CD4-positive, alpha-beta T cell treated with Interleukin-6 for 4 hours (primary cell): Measurements from ENCODE around the gene CIC.
"Not testable (repeated sequence)": the region's sequence is repeated elsewhere in the genome, so short reads cannot be mapped to it uniquely, and the experiment has no call there.

ENCODE experiments used
- DNase-seq: peaks from one replicate; pipeline ENCODE4 v3.0.0-alpha.2; 2020; ENCODE audit warnings: mixed read lengths

CIC gene

DNA sequence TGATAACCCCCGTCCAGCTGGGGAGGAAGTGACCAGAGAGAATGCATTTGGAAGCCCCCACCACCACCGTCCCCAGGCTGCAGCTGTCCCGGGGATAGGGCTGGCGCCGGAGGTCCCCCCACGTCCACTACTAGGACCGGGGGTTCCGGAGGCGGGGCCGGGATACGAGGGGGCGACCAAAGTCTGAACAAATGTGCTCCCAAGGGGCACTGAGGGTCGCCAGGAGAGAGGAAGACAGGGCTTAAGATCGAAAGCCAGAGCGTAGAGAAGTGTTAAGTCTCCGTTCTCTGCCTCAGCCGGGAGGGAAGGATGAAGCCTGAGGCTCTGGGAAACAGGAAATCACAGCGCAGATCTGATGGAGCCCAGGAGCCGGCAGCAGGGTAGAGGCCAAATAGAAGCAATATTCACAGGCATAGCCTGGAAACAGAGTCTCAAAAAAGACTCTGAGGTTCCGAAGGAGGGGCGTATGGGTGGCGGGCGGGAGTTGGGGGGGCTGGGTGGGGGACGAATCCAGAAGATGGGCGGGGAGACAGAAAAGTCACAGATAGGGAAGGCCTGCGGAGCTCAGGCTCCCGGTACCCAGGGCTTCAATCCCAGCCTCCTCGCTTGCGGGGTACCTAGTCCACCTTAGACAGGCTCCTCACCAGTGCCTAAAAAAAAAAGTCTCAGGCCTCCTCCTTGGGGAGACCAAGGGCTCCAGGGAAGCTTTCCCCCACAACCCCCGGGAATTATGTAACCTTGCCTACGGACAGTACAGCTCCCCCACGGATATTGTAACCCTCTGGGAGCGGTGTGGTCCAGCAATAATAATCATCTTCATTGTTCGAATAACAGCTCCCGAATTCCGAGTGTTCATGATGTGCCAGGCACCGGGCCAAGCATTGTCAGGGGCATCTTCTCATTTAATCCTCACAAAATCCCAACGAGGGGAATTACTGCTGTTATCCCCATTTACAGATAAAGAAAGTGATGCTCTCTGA is 13.0 kb upstream of the CIC start:
- DNase-seq: no peak

GRCh38 chr19:42257842-42258241 is 11.2 kb upstream of the CIC start:
- DNase-seq: not testable (repeated sequence)

DNA sequence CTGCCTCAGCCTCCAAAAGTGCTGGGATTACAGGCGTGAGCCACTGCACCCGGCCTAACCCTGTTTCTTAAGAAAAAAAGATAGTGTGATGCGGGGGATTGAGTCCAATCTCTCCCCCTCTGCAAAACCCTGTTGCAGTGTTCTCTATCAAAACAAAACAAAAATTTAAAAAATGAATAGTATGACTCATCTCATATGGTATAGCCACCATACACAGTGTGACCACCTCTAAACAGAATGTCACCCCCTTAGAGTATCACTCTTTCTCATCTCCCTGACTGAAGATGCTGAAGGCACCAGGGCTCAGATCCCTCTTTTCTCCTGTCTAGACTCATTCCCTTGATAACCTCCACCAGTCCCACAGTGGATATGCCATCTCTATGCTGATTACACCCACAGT is 7.3 kb upstream of the CIC start:
- DNase-seq: no peak

GRCh38 chr19:42266105-42266504 is 2.9 kb upstream of the CIC start:
- DNase-seq: not testable (repeated sequence)

GRCh38 chr19:42266928-42267603 is 2.0 kb upstream of the CIC start:
- DNase-seq: not testable (repeated sequence)

GRCh38 chr19:42267644-42268141 is 1.4 kb upstream of the CIC start:
- no peak for DNase-seq

DNA sequence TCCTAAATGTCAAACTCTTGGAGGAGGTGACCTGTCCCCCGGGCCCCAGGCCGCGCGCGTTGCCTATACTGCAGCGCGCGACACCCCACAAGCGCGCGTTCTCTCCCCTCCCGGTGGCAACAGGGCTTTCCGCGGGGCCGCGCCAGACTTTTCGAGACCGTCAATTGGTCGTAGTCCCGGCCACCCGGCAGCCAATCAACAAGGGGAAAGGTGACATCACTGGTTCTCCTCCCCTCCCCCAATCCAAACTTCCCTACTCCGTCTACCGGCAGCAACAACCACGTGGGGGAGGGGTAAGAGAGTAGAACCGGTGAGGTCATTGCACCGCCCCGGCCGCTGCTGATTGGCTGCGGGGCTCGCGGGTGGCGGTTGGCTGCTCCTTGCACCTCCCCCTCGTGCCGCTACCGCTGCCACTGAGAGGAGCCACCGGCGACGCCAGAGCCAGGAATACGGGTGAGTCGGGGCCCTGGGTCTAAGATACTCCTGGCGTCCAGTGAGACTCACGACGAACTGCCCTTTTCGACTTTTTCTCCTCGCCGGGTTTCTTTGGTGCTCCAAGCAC is 829 bp upstream of the CIC start:
- peak; percentile 99 for DNase-seq

- DNase-seq: no peak
These were observed 660 bp downstream of the CIC start for GRCh38 chr19:42269478-42270345.

- DNase-seq: peak; percentile 73
These were observed 1.4 kb downstream of the CIC start for GRCh38 chr19:42270346-42271044.

- DNase-seq: no peak
These were observed 2.0 kb downstream of the CIC start for GRCh38 chr19:42271045-42271419.

DNA sequence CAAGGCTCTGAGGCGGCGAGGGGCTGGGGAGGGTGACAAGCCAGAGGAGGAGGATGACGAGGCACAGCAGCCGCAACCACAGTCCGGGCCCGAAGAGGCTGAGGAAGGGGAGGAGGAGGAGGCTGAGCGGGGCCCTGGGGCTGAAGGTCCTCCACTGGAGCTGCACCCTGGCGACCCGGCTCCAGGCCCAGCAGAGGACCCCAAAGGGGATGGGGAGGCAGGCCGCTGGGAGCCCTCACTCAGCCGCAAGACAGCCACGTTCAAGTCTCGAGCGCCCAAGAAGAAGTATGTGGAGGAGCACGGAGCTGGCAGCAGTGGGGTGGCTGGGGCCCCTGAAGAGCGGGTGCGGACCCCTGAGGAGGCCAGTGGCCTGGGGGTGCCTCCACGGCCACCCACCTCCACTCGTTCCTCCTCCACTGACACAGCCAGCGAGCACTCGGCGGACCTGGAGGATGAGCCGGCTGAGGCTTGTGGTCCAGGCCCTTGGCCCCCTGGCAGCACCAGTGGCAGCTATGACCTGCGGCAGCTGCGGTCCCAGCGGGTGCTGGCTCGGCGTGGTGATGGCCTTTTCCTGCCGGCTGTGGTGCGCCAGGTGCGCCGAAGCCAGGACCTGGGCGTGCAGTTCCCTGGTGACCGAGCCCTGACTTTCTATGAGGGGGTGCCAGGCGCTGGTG is 2.9 kb downstream of the CIC start:
- no peak for DNase-seq

GRCh38 chr19:42272535-42272897 is 3.5 kb downstream of the CIC start:
- no peak for DNase-seq

- DNase-seq: no peak
These were observed 3.9 kb downstream of the CIC start for GRCh38 chr19:42272989-42273406.

- DNase-seq: no peak
These were observed 4.5 kb downstream of the CIC start for GRCh38 chr19:42273407-42274064.

DNA sequence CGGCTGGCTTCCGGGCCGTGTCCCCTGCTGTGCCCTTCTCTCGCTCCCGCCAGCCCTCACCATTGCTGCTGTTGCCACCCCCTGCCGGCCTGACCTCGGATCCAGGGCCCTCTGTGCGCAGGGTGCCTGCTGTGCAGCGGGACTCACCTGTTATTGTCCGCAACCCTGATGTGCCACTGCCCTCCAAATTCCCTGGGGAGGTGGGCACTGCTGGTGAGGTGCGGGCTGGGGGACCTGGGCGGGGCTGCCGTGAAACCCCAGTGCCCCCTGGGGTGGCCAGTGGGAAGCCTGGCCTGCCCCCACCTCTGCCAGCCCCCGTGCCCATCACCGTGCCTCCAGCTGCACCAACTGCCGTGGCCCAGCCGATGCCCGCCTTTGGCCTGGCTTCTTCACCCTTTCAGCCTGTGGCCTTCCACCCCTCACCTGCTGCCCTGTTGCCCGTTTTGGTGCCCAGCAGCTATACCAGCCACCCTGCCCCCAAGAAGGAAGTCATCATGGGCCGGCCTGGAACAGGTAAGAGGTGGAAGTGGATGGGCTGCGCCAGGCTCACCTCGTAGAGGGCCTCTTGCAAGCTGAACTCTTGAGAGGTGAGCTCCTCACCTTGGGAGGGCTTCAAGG is 5.1 kb downstream of the CIC start:
- DNase-seq: no peak

GRCh38 chr19:42275103-42275502 is 6.1 kb downstream of the CIC start:
- no peak for DNase-seq

DNA sequence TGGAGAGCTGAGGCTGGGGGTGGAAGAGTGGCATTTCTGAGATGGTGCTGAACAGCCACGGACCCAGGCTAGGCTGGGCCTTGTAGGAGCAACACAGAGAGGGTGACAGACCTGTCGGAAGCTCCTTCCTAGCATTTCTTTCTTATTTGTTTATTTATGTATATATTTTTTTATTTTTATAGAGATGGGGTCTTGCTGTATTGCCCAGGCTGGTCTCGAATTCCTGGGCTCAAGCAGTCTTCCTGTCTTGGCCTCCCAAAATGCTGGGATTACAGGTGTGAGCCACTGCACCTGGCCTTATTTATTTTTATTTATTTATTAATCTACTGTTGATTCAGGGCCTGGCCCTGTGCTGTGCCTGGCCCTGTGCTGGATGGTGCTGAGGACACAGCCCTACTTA is 6.5 kb downstream of the CIC start:
- no peak for DNase-seq

DNA sequence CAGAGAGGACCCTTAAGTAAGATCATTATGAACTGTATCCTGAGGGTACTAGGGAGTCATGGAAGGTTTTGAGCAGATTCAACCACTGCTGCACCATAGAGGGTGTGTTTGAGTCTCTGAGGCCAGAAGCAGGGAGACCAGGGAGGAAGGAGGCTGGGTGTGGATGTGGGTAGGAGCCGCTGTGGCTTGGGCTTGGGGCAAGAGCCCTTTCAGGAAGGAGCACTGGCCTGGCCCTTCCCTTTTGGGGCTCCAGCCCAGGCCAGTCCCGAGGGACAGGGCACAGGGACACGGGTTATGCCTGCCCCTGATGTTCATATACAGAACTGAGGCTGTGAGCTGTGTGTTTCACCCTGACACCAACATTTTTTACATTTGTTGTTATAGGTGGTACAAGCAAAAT is 7.2 kb downstream of the CIC start:
- DNase-seq: no peak

DNA sequence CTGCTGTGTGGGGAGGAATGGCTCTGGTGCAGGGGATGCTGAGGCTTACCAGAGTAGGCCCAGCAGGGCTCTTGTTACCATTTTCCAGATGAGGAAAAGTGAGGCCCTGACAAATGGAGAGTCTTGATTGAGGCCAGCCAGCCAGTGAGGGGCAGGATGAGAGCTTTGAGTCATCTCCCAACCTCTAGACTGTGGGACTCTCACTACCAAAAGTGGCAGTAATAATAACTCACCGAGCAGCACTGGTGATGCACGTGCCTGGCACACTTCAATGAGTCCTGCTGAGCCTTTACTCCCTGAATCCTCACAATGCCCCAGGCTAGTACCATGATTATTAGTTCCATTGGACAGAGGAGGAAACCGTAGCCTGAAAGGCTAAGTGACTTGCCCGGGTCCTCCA is 7.8 kb downstream of the CIC start:
- no peak for DNase-seq

GRCh38 chr19:42277821-42278451 is 8.9 kb downstream of the CIC start:
- DNase-seq: no peak
